ENCODE measurements around the gene CLDN5. TPM values are rescaled to one million over a fixed set of nuclear protein-coding genes. Genes with fewer than 3 reads are reported as not detected.

The CLDN5 gene
- total RNA-seq, 4 donors from 2014 or later = 40.4 to 108 (median 89.6) TPM

GRCh38 chr22:19565382-19566278, 41.4 kb upstream of the CLDN5 start:
- ATAC-seq (peak; percentile 38 to 43), DNase-seq (no peak)
- Histone ChIP-seq H3K27ac (peak overlapping the region in 3 of 4 donors; percentile 73 to 77 (median 74)), H3K4me3 (no peak overlapping the region), H3K9me3 (no peaks in the 10 kb centered on the region), H3K27me3 (no peaks in the 10 kb centered on the region), H3K36me3 (no peaks in the 10 kb centered on the region), H3K4me1 (peaks cover 0 to 4% of the 10 kb centered on the region in 2 donors)
- no peak for TF ChIP-seq CTCF (IDR thresholded peaks at IDR 0.05 in 4 of 5, conservative IDR thresholded peaks at IDR 0.05 in 1 of 5)
- no peak for TF ChIP-seq POLR2A (IDR thresholded peaks at IDR 0.05)
- intact Hi-C loops (cut with DNase I; ENCODE audit: low total_unique reads) = loop anchor here (5.0 kb wide), 1 partner anchor 57 kb away; no protein-coding TSS in a partner anchor
- in situ Hi-C loops (cut with MboI; ENCODE audit: low sequenced_read_pairs in 4 of 4) = no loop called here

DNA sequence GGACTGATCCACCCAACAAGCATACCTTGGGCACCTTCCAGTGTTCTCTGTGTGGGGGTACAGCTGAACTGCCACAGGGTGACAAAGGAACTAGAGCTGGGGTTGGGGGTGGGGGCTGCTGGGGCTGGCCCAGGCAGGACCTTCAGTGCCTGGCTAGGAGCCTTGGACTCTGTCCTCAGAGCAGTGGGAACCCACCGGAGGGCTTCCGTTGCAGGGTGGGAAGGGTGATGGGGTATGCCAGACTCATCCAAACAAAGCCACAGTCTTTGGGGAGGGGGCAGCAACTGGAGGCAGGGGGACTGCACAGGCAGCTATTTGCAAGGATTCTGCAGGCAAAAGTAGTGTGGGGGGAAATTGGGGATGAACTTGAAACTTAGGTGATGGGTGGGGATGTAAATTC, 35.7 kb upstream of the CLDN5 start:
- H3K9me3 ChIP-seq = no peaks in the 10 kb centered on the region
- in situ Hi-C loops (cut with MboI; ENCODE audit: low sequenced_read_pairs in 4 of 4) = no loop called here
- no peaks in the 10 kb centered on the region for H3K4me1 ChIP-seq
- H3K36me3 ChIP-seq = no peaks in the 10 kb centered on the region
- H3K4me3 ChIP-seq = no peak overlapping the region
- DNase-seq (no peak), ATAC-seq (no peak)
- no peak for TF ChIP-seq POLR2A (IDR thresholded peaks at IDR 0.05)
- no peak for TF ChIP-seq CTCF (IDR thresholded peaks at IDR 0.05 in 4 of 5, conservative IDR thresholded peaks at IDR 0.05 in 1 of 5)
- H3K27ac ChIP-seq = no peak overlapping the region
- intact Hi-C loops (cut with DNase I; ENCODE audit: low total_unique reads) = no loop called here
- H3K27me3 ChIP-seq = no peaks in the 10 kb centered on the region

- in situ Hi-C loops (cut with MboI; ENCODE audit: low sequenced_read_pairs in 4 of 4) (no loop called here), intact Hi-C loops (cut with DNase I; ENCODE audit: low total_unique reads) (no loop called here)
- no peaks in the 10 kb centered on the region for H3K9me3 ChIP-seq
- H3K4me1 ChIP-seq = no peaks in the 10 kb centered on the region
- H3K27me3 ChIP-seq = no peaks in the 10 kb centered on the region
- TF ChIP-seq CTCF (IDR thresholded peaks at IDR 0.05 in 4 of 5, conservative IDR thresholded peaks at IDR 0.05 in 1 of 5) (no peak), POLR2A (IDR thresholded peaks at IDR 0.05) (no peak)
- no peaks in the 10 kb centered on the region for H3K36me3 ChIP-seq
- ATAC-seq (no peak), DNase-seq (no peak)
- no peak overlapping the region for H3K4me3 ChIP-seq
- H3K27ac ChIP-seq = no peak overlapping the region
Observed at GRCh38 chr22:19559324-19559811, 35.2 kb upstream of the CLDN5 start.

DNA sequence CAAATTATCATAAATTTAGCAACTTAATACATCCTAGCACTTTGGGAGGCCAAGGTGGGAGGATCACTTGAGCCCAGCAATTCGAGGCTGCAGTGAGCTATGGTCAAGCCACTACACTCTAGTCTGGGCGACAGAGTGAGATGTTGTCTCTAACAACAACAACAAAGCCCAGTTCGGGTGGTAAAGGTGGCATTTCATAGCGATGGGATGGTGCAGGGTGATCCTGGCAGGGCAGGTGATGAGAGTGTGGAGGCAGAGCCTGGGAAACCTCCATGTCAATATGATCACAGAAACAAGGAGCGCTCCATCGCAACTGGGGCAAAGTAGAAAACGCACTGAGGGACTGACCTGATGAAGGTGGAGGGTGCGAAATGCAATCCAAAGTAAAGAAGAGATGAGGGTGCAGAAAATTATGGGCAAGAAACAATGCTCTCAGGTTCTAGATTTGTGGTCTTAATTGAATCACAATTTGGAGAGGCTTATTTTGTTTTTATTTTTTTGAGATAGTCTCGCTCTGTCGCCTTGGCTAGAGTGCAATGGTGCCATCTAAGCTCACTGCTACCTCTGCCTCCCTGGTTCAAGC, 32.8 kb upstream of the CLDN5 start:
- TF ChIP-seq CTCF (IDR thresholded peaks at IDR 0.05 in 4 of 5, conservative IDR thresholded peaks at IDR 0.05 in 1 of 5) (no peak), POLR2A (IDR thresholded peaks at IDR 0.05) (no peak)
- H3K9me3 ChIP-seq = no peaks in the 10 kb centered on the region
- H3K4me1 ChIP-seq = no peaks in the 10 kb centered on the region
- in situ Hi-C loops (cut with MboI; ENCODE audit: low sequenced_read_pairs in 4 of 4) = no loop called here
- H3K27me3 ChIP-seq = peaks cover 0 to 3% (median 0%) of the 10 kb centered on the region in 3 donors
- DNase-seq (no peak), ATAC-seq (no peak)
- no peak overlapping the region for H3K4me3 ChIP-seq
- intact Hi-C loops (cut with DNase I; ENCODE audit: low total_unique reads) = no loop called here
- H3K36me3 ChIP-seq = no peaks in the 10 kb centered on the region
- H3K27ac ChIP-seq = no peak overlapping the region
